Stimulated activated naive B cell treated with anti-CD40 and anti-IgM and Interleukin-4, amounts not matched to agents 10 μg/mL and 1 μg/mL and 100 μg/mL, for 72 hours (primary cell): ENCODE results near the gene JMJD8.

Source experiments
- ATAC-seq, 2 donors: fragments of 150-1000 bp; cut with Tn5 transposase; replicated peaks; 2 replicates each; pipeline ENCODE4 v1.10.0; 2021; ENCODE audit warnings: moderate library complexity in 1 of 2
- DNase-seq: peaks from one replicate; pipeline ENCODE4 v3.0.0; 2021
- H3K27ac Mint-ChIP-seq: one replicate; pipeline ENCODE4 v1.8.0; 2022; ENCODE audit warnings: mild to moderate bottlenecking, mixed read lengths
- H3K27me3 Mint-ChIP-seq, 2 donors: one replicate each; pipeline ENCODE4 v1.8.0; 2022; ENCODE audit warnings: mixed read lengths in 2 of 2
- H3K36me3 Mint-ChIP-seq, 2 donors: one replicate each; pipeline ENCODE4 v1.8.0; 2022; ENCODE audit warnings: mixed read lengths in 2 of 2, mild to moderate bottlenecking in 1 of 2
- H3K4me1 Mint-ChIP-seq, 2 donors: one replicate each; pipeline ENCODE4 v1.8.0; 2022; ENCODE audit warnings: mixed read lengths in 2 of 2, mild to moderate bottlenecking in 1 of 2
- H3K4me3 Mint-ChIP-seq, 2 donors: one replicate each; pipeline ENCODE4 v1.8.0; 2022; ENCODE audit warnings: mild to moderate bottlenecking in 2 of 2, mixed read lengths in 2 of 2, moderate library complexity in 1 of 2
- H3K9me3 Mint-ChIP-seq, 2 donors: one replicate each; pipeline ENCODE4 v1.8.0; 2022; ENCODE audit warnings: mixed read lengths in 2 of 2, mild to moderate bottlenecking in 1 of 2

JMJD8 gene

GRCh38 chr16:666572-666971 is 17.6 kb downstream of the JMJD8 start:
- H3K9me3 Mint-ChIP-seq, result no peaks in the 10 kb centered on the region
- H3K4me1 Mint-ChIP-seq, result peaks cover 7 to 25% of the 10 kb centered on the region in 2 donors
- H3K36me3 Mint-ChIP-seq, result peaks cover 12 to 21% of the 10 kb centered on the region in 2 donors
- no peaks in the 10 kb centered on the region for H3K27me3 Mint-ChIP-seq
- H3K27ac Mint-ChIP-seq, result peak overlapping the region; percentile 42
- H3K4me3 Mint-ChIP-seq, result peak overlapping the region in 1 of 2 donors; percentile 3
- DNase-seq (no peak), ATAC-seq (no peak)

DNA sequence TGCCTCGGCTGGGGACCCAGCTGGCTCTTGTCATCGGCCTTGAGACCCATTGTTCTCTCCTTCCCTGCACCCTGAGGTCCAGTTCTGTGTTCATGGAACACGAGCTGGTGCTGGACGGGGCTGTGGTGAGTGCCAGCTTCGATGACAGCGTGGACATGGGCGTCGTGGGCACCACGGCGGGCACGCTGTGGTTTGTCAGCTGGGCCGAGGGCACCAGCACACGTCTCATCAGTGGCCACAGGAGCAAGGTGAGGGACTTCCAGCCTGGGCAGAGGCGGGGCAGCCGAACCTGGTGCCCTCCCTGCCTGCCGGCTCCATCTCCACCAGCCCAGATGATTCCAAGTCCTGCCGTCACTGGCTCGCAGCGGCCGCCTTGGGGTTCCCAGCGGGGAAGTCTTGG is 21.5 kb downstream of the JMJD8 start:
- no peak overlapping the region for H3K4me3 Mint-ChIP-seq
- DNase-seq, result no peak
- peaks cover 13 to 27% of the 10 kb centered on the region in 2 donors for H3K36me3 Mint-ChIP-seq
- no peaks in the 10 kb centered on the region for H3K27me3 Mint-ChIP-seq
- no peak for ATAC-seq
- no peaks in the 10 kb centered on the region for H3K9me3 Mint-ChIP-seq
- no peak overlapping the region for H3K27ac Mint-ChIP-seq
- peaks cover 5 to 17% of the 10 kb centered on the region in 2 donors for H3K4me1 Mint-ChIP-seq

GRCh38 chr16:662095-662494 is 22.0 kb downstream of the JMJD8 start:
- Mint-ChIP-seq H3K4me3 (no peak overlapping the region), H3K27me3 (no peaks in the 10 kb centered on the region), H3K27ac (no peak overlapping the region), H3K4me1 (peaks cover 4 to 15% of the 10 kb centered on the region in 2 donors), H3K9me3 (no peaks in the 10 kb centered on the region), H3K36me3 (peaks cover 13 to 27% of the 10 kb centered on the region in 2 donors)
- ATAC-seq, result no peak
- DNase-seq, result no peak

DNA sequence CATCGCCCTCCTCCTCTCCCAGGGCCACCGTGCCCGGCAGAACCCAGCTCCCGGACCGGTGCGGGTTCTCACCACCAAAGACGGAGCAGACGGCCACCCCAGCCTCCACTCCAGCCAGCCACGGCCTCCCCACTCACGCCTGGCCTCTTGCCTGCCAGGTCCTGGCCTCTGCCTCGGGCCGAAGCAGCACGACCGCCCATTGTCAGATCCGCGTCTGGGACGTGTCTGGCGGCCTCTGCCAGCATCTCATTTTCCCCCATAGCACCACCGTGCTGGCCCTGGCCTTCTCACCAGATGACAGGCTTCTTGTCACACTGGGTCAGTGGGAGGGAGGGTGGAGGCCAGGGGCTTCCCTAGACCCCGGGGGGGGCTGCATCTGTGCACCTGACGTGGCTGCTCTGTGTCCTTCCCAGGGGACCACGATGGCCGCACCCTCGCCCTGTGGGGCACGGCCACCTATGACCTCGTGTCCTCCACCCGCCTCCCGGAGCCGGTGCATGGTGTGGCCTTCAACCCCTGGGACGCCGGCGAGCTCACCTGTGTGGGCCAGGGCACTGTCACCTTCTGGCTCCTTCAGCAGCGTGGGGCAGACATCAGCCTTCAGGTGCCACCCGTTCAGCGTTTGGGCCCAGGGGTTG is 22.8 kb downstream of the JMJD8 start:
- peak overlapping the region; percentile 41 to 63 for H3K4me3 Mint-ChIP-seq
- H3K36me3 Mint-ChIP-seq, result peaks cover 13 to 27% of the 10 kb centered on the region in 2 donors

DNA sequence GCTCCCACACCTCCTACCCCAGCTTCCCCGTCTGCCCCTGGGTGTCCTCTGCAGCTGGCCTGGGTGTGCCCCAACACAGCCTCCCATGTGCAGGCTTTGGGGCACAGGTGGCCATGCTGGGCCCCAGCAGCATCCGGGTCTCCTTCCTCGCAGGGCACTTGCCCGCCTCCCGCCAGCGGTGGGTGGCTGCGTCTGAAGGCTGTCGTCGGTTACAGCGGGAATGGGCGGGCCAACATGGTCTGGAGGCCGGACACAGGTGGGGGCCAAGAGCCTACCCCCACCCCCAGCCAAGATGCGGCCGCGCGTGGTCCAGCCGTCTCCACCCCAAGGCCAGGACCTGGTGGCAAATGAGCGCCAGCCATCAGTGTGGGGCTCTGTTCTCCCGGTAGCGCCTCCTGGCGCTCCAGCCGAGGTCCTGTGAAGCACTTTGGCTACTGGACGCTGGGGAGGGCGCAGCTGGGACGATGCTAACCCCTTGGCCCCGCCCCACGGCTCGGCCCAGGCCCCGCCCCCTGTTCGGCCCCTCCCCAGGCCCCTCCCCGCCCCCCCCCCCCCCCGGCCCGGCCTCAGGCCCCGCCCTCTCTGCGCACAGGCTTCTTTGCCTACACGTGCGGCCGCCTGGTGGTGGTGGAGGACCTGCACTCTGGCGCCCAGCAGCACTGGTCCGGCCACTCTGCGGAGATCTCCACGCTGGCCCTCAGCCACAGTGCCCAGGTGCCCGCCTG is 23.5 kb downstream of the JMJD8 start:
- ATAC-seq, result peak; percentile 86 to 87
- H3K4me1 Mint-ChIP-seq, result peaks cover 4 to 15% of the 10 kb centered on the region in 2 donors
- peak overlapping the region; percentile 41 to 63 for H3K4me3 Mint-ChIP-seq
- peak overlapping the region; percentile 42 for H3K27ac Mint-ChIP-seq
- no peaks in the 10 kb centered on the region for H3K27me3 Mint-ChIP-seq
- no peaks in the 10 kb centered on the region for H3K9me3 Mint-ChIP-seq
- H3K36me3 Mint-ChIP-seq, result peaks cover 13 to 27% of the 10 kb centered on the region in 2 donors
- peak; percentile 54 for DNase-seq

More for the DNA sequence above, 22.8 kb downstream of the JMJD8 start:
- H3K9me3 Mint-ChIP-seq, result no peaks in the 10 kb centered on the region
- peaks cover 4 to 15% of the 10 kb centered on the region in 2 donors for H3K4me1 Mint-ChIP-seq
- ATAC-seq (peak in 1 of 2 donors; percentile 7), DNase-seq (no peak)
- no peaks in the 10 kb centered on the region for H3K27me3 Mint-ChIP-seq
- H3K27ac Mint-ChIP-seq, result peak overlapping the region; percentile 9

DNA sequence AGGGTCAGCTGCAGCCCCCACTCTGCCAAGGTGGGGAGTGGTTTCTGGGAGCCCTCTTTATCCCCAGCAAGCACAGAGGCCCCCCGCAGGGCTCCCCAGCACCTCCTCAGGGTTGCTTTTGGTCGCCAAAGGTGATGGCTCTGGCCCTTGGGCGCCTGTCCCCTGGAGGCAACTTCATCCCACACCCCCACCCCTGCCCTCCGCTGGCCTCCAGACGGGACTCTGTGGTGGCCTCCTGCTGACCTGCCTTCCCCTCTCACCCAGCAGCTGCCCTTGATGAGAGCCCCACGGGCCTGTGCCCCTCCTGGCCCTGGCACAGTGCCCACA is 24.0 kb downstream of the JMJD8 start:
- Mint-ChIP-seq H3K4me1 (peaks cover 4 to 15% of the 10 kb centered on the region in 2 donors), H3K9me3 (no peaks in the 10 kb centered on the region), H3K27me3 (no peaks in the 10 kb centered on the region), H3K27ac (peak overlapping the region; percentile 42), H3K4me3 (no peak overlapping the region), H3K36me3 (peaks cover 13 to 27% of the 10 kb centered on the region in 2 donors)
- ATAC-seq (peak in 1 of 2 donors; percentile 2), DNase-seq (no peak)

DNA sequence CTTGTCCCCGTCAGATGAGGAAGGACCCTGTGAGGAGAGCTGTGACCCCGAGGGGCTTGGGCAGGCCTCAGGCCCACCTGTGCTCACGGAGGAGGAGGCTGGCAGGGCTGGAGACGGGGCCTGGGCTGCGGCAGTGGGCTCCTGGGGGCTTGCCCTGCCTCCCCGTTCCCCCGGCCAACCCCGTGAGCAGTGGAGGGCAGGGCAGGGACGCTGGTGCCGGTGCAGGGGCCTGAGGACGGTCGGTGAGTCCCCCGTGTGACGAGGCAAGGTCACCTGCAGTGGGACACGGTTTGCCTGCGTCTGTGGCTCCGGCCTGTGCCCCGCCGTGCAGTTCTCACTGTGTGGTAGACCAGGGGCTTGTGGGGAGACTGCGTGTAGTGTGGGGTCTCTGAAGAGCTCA is 24.5 kb downstream of the JMJD8 start:
- no peaks in the 10 kb centered on the region for H3K9me3 Mint-ChIP-seq
- H3K4me3 Mint-ChIP-seq, result no peak overlapping the region
- no peak overlapping the region for H3K27ac Mint-ChIP-seq
- ATAC-seq (no peak), DNase-seq (no peak)
- H3K27me3 Mint-ChIP-seq, result no peaks in the 10 kb centered on the region
- peaks cover 13 to 27% of the 10 kb centered on the region in 2 donors for H3K36me3 Mint-ChIP-seq
- peaks cover 4 to 15% of the 10 kb centered on the region in 2 donors for H3K4me1 Mint-ChIP-seq

- Mint-ChIP-seq H3K4me3 (no peak overlapping the region), H3K4me1 (peaks cover 4 to 15% of the 10 kb centered on the region in 2 donors), H3K9me3 (no peaks in the 10 kb centered on the region), H3K27ac (peak overlapping the region; percentile 37), H3K27me3 (no peaks in the 10 kb centered on the region), H3K36me3 (peaks cover 13 to 27% of the 10 kb centered on the region in 2 donors)
- ATAC-seq (no peak), DNase-seq (no peak)
Observed at GRCh38 chr16:658679-659571, 25.2 kb downstream of the JMJD8 start.

DNA sequence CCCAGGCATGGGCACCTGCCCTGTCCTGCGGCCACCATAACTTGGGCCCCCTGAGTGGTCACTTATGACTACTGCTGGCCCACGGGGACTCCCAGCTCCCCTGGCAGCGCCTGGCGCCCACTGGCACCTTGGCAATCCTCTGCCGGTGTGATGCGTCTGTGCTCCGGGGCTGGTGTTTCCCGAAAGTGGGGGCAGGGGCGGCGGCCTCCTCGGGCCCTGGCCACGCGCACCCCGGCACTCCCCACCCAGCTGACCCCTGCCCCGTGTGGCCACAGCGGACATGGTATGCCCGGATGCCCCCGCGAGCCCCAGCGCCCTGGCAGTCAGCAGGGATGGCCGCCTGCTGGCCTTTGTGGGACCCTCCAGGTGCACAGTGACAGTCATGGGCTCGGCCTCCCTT is 26.6 kb downstream of the JMJD8 start:
- no peak overlapping the region for H3K4me3 Mint-ChIP-seq
- no peak overlapping the region for H3K27ac Mint-ChIP-seq
- H3K36me3 Mint-ChIP-seq, result peaks cover 13 to 23% of the 10 kb centered on the region in 2 donors
- H3K9me3 Mint-ChIP-seq, result no peaks in the 10 kb centered on the region
- DNase-seq (no peak), ATAC-seq (no peak)
- peaks cover 4 to 15% of the 10 kb centered on the region in 2 donors for H3K4me1 Mint-ChIP-seq
- H3K27me3 Mint-ChIP-seq, result no peaks in the 10 kb centered on the region

GRCh38 chr16:654034-654433 is 30.1 kb downstream of the JMJD8 start:
- Mint-ChIP-seq H3K27me3 (no peaks in the 10 kb centered on the region), H3K4me1 (peaks cover 6 to 8% of the 10 kb centered on the region in 2 donors), H3K9me3 (no peaks in the 10 kb centered on the region), H3K27ac (no peak overlapping the region), H3K36me3 (peaks cover 7 to 8% of the 10 kb centered on the region in 2 donors), H3K4me3 (no peak overlapping the region)
- DNase-seq (no peak), ATAC-seq (no peak)

DNA sequence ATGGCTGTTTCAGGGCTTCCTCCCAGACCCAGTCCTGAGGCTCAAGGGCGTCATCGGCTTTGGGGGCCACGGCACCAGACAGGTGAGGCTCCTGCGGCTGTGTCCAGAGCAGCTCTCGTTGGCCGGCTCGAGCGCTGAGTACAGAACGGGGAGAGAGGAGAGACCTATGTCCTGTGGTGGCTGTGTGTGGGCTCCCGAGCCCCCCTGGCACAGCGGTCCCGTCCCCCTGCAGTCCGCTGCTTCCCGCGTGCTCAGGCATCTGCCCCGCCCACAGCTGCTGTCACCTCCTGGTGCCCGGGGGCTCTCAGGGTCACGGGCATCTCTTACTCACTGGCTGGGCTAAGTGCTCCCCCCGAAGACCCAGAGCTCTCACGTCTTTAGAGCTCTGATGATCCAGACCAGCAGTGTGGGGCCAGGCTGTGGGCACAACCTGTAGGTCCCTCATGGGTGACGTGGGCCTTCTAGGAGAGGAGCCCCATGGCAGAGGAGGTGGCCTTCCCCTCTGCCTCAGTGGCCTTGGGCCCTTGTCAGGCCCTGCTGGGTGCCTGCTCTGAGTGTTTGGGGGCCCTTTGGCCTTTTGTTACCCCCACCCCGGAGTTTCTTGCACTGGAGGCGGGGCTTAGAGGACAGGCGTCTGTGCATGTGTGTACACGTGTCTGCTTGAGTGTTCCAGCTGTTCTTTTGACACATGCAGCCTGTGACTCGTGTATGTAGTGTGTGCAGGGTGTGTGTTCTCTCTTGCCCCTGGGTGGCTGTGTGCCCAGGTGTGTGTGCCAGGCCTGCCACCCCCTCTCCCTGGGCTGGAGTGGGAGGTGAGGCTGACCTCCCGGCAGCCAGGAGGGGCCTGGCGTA is 31.5 kb downstream of the JMJD8 start:
- H3K27me3 Mint-ChIP-seq, result no peaks in the 10 kb centered on the region
- no peaks in the 10 kb centered on the region for H3K9me3 Mint-ChIP-seq
- ATAC-seq (no peak), DNase-seq (no peak)
- H3K36me3 Mint-ChIP-seq, result peaks cover 0 to 4% of the 10 kb centered on the region in 2 donors
- no peak overlapping the region for H3K4me3 Mint-ChIP-seq
- peaks cover 9 to 18% of the 10 kb centered on the region in 2 donors for H3K4me1 Mint-ChIP-seq
- H3K27ac Mint-ChIP-seq, result no peak overlapping the region

DNA sequence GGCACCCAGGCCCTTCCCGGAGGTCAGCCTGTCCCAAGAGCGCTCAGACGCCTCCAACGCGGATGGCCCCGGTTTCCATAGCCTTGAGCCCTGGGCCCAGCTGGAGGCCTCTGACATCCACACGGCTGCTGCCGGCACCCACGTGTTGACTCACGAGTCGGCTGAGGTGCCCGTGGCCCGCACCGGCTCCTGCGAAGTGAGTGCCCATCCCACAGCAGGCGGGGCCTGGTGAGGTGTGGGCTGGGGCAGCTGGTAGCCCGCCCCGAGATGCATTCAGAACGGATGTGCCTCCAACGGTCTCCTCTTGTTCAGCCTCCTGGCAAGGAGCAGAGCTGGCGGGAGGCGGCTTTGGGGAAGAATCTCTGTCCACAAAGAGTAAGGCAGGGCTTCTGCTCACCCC is 32.3 kb downstream of the JMJD8 start:
- Mint-ChIP-seq H3K4me3 (no peak overlapping the region), H3K9me3 (no peaks in the 10 kb centered on the region), H3K27ac (no peak overlapping the region), H3K27me3 (no peaks in the 10 kb centered on the region), H3K36me3 (peaks cover 0 to 4% of the 10 kb centered on the region in 2 donors), H3K4me1 (peaks cover 12 to 24% of the 10 kb centered on the region in 2 donors)
- no peak for ATAC-seq
- DNase-seq, result no peak

DNA sequence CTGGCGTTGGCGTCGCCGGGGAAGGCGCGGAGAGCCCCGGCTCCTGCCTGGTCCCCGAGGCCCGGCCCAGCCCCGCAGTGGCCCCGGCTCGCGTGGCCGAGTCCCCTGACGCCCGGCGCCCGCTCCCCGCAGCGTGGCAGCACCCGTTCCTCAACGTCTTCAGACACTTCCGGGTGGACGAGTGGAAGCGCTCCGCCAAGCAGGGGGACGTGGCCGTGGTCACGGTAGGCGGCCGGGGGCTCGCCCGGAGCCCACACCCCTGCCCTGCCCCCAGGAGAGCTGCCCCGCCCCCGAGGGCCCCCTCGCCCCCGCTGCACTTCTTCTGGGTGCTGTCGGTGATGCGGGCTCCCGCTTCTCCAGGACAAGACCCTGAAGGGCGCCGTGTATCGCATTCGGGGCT is 34.5 kb downstream of the JMJD8 start:
- Mint-ChIP-seq H3K4me3 (peak overlapping the region; percentile 78 to 81), H3K9me3 (no peaks in the 10 kb centered on the region), H3K27ac (peak overlapping the region; percentile 47), H3K27me3 (no peaks in the 10 kb centered on the region), H3K36me3 (peaks cover 2 to 6% of the 10 kb centered on the region in 2 donors), H3K4me1 (peaks cover 16 to 39% of the 10 kb centered on the region in 2 donors)
- no peak for DNase-seq
- peak; percentile 15 to 28 for ATAC-seq
